ENCODE results near the gene MCRIP1. TPM values are rescaled to one million over a fixed set of nuclear protein-coding genes. Genes with fewer than 3 reads are reported as not detected.

The MCRIP1 gene
- total RNA-seq, 3 donors from 2014 or later (not counting 1 experiment from before 2014, with no cell fraction given), result 81.1 to 95.5 (median 84.2) TPM

GRCh38 chr17:81832608-81833159, 407 bp downstream of the MCRIP1 start:
- intact Hi-C loops (cut with micrococcal nuclease), result loop anchor here (2.0 kb wide), 1 partner anchor 28 kb away; the partner anchor contains the start of gene P4HB
- WGBS (ENCODE audit: insufficient coverage), result under 1% methylated on average over 65 of the region's 65 CpGs
- H3K4me1 ChIP-seq (ENCODE audit: control insufficient read depth, insufficient read depth, low read length), result peaks cover 26% of the 10 kb centered on the region
- DNase-seq (peak; percentile 36 to 51), ATAC-seq (peak; percentile 24 to 39 (median 35))
- H3K9me3 Mint-ChIP-seq, result no peaks in the 10 kb centered on the region
- peak overlapping the region; percentile 71 for H3K27ac ChIP-seq (ENCODE audit: low read length)
- H3K27me3 Mint-ChIP-seq (ENCODE audit: low read depth in 2 of 2), result no peaks in the 10 kb centered on the region
- peaks cover 19 to 27% of the 10 kb centered on the region in 2 donors for H3K4me1 Mint-ChIP-seq
- H3K36me3 Mint-ChIP-seq, result no peaks in the 10 kb centered on the region
- peak overlapping the region; percentile 62 for H3K4me3 ChIP-seq (ENCODE audit: low read length)
- no peaks in the 10 kb centered on the region for H3K36me3 ChIP-seq (ENCODE audit: control insufficient read depth, insufficient read depth, low read length)
- TF ChIP-seq CTCF (IDR thresholded peaks at IDR 0.05), result no peak
- no peaks in the 10 kb centered on the region for H3K9me3 ChIP-seq (ENCODE audit: control insufficient read depth, insufficient read depth, low read length)
- H3K4me3 Mint-ChIP-seq, result peak overlapping the region; percentile 96
- H3K27me3 ChIP-seq (ENCODE audit: control insufficient read depth, insufficient read depth, low read length), result no peaks in the 10 kb centered on the region
- peak overlapping the region; percentile 94 for H3K27ac Mint-ChIP-seq

- TF ChIP-seq CTCF (IDR thresholded peaks at IDR 0.05), result no peak
- H3K4me1 Mint-ChIP-seq, result peaks cover 19 to 27% of the 10 kb centered on the region in 2 donors
- ATAC-seq (peak; percentile 55 to 79 (median 61)), DNase-seq (peak; percentile 41 to 75)
- no peaks in the 10 kb centered on the region for H3K27me3 Mint-ChIP-seq (ENCODE audit: low read depth in 2 of 2)
- Histone ChIP-seq H3K4me1 (ENCODE audit: control insufficient read depth, insufficient read depth, low read length) (peaks cover 26% of the 10 kb centered on the region), H3K9me3 (ENCODE audit: control insufficient read depth, insufficient read depth, low read length) (no peaks in the 10 kb centered on the region), H3K4me3 (ENCODE audit: low read length) (peak overlapping the region; percentile 62), H3K27me3 (ENCODE audit: control insufficient read depth, insufficient read depth, low read length) (no peaks in the 10 kb centered on the region), H3K36me3 (ENCODE audit: control insufficient read depth, insufficient read depth, low read length) (no peaks in the 10 kb centered on the region), H3K27ac (ENCODE audit: low read length) (peak overlapping the region; percentile 71)
- H3K27ac Mint-ChIP-seq, result peak overlapping the region; percentile 94
- 13% methylated on average over 18 of the region's 18 CpGs for WGBS (ENCODE audit: insufficient coverage)
- intact Hi-C loops (cut with micrococcal nuclease), result loop anchor here (2.0 kb wide), 1 partner anchor 29 kb away; the partner anchor contains the start of gene P4HB
- H3K9me3 Mint-ChIP-seq, result no peaks in the 10 kb centered on the region
- H3K4me3 Mint-ChIP-seq, result peak overlapping the region; percentile 96
- H3K36me3 Mint-ChIP-seq, result no peaks in the 10 kb centered on the region
Observed at GRCh38 chr17:81831957-81832607, 1.0 kb downstream of the MCRIP1 start.

GRCh38 chr17:81831563-81831956, 1.5 kb downstream of the MCRIP1 start:
- H3K4me3 Mint-ChIP-seq, result peak overlapping the region; percentile 96
- no peaks in the 10 kb centered on the region for H3K27me3 Mint-ChIP-seq (ENCODE audit: low read depth in 2 of 2)
- H3K9me3 Mint-ChIP-seq, result no peaks in the 10 kb centered on the region
- WGBS (ENCODE audit: insufficient coverage), result 66% methylated on average over 7 of the region's 7 CpGs
- Histone ChIP-seq H3K4me3 (ENCODE audit: low read length) (no peak overlapping the region), H3K27me3 (ENCODE audit: control insufficient read depth, insufficient read depth, low read length) (no peaks in the 10 kb centered on the region), H3K9me3 (ENCODE audit: control insufficient read depth, insufficient read depth, low read length) (no peaks in the 10 kb centered on the region), H3K27ac (ENCODE audit: low read length) (peak overlapping the region; percentile 71), H3K4me1 (ENCODE audit: control insufficient read depth, insufficient read depth, low read length) (peaks cover 26% of the 10 kb centered on the region), H3K36me3 (ENCODE audit: control insufficient read depth, insufficient read depth, low read length) (no peaks in the 10 kb centered on the region)
- H3K4me1 Mint-ChIP-seq, result peaks cover 19 to 27% of the 10 kb centered on the region in 2 donors
- peak overlapping the region; percentile 94 for H3K27ac Mint-ChIP-seq
- DNase-seq (no peak), ATAC-seq (peak in 1 of 3 donors; percentile 34)
- no peaks in the 10 kb centered on the region for H3K36me3 Mint-ChIP-seq
- no peak for TF ChIP-seq CTCF (IDR thresholded peaks at IDR 0.05)
- intact Hi-C loops (cut with micrococcal nuclease), result no loop called here

Data from natural killer cell (primary cell).